Right lobe of liver (tissue), 5 donors: ENCODE data around the gene ZBTB8B. TPM values are rescaled to one million over a fixed set of nuclear protein-coding genes. Genes with fewer than 3 reads are reported as not detected.

Experiments
- total RNA-seq, 6 experiments: library from RNA; depleted of rRNA in 2 of 6; stranded (reverse); fragments of >200 nt in 2 of 6; fragmentation: NEBNext Ultra II Directional in 3 of 6; extraction: Animal tissue kit (Norgen Biotek cat#: 25700) in 3 of 6; gene quantifications; one replicate each; pipeline versions ENCODE4 v1.1.0 to v1.2.4, GENCODE V29; 2016 to 2023
- donor health status: DM: no; HTN: no; CAD: no.
- donor health status: DM: no; HTN: no; CAD: no.
- donor health status: DM: no; HTN: yes; CAD: no.
- donor health status: DM: no; HTN: yes; CAD: no.

Gene ZBTB8B
- total RNA-seq, 6 experiments from 2014 or later, result not detected

Other genes starting within 250 kb of the ZBTB8B start
- gene TMEM234, start 242.7 kb upstream of the ZBTB8B start, total RNA-seq, result 1 to 10 TPM; 3.4 to 7.2 (median 5.9) TPM
- gene EIF3I, start 242.7 kb upstream of the ZBTB8B start, total RNA-seq, result 100 to 1,000 TPM in 2 of 6 experiments, 10 to 100 TPM in 4; 67.5 to 130 (median 71.9) TPM
- gene FAM167B, start 217.8 kb upstream of the ZBTB8B start, total RNA-seq, result 1 to 10 TPM; 1.3 to 9.4 (median 5.2) TPM
- 1 to 10 TPM in 4 of 6 experiments, under 1 TPM in 2; 0.73 to 1.7 (median 1.1) TPM for gene LCK, start 213.8 kb upstream of the ZBTB8B start, total RNA-seq
- gene HDAC1, start 173.0 kb upstream of the ZBTB8B start, total RNA-seq, result 10 to 100 TPM; 24.0 to 40.6 (median 32.4) TPM
- gene MARCKSL1, start 128.8 kb upstream of the ZBTB8B start, total RNA-seq, result 10 to 100 TPM in 5 of 6 experiments, 1 to 10 TPM in 1; 10.0 to 24.4 (median 14.2) TPM
- 1 to 10 TPM; 1.3 to 7.8 (median 5.3) TPM for gene FAM229A, start 102.6 kb upstream of the ZBTB8B start, total RNA-seq
- gene TSSK3, start 102.5 kb upstream of the ZBTB8B start, total RNA-seq, result 1 to 10 TPM in 2 of 6 experiments, under 1 TPM in 4; 0.49 to 1.6 (median 0.85) TPM
- 10 to 100 TPM; 44.5 to 73.1 (median 62.1) TPM for gene BSDC1, start 70.6 kb upstream of the ZBTB8B start, total RNA-seq
- 1 to 10 TPM; 1.6 to 3.4 (median 2.3) TPM for gene ZBTB8A, start 74.4 kb downstream of the ZBTB8B start, total RNA-seq
- gene ZBTB8OS, start 185.5 kb downstream of the ZBTB8B start, total RNA-seq, result 10 to 100 TPM; 14.1 to 27.6 (median 19.6) TPM
- gene RBBP4, start 186.1 kb downstream of the ZBTB8B start, total RNA-seq, result 10 to 100 TPM; 50.1 to 66.1 (median 58.8) TPM
- 1 to 10 TPM in 1 of 6 experiments, under 1 TPM in 5; 0.29 to 2.1 (median 0.44) TPM for gene SYNC, start 237.7 kb downstream of the ZBTB8B start, total RNA-seq